NCI-H2107 (cell line): Measurements from ENCODE around the gene TCF12.

Experiments used
- DNase-seq: peaks from one replicate; lab custom pipeline; 2025; lab: John Stamatoyannopoulos, UW

The TCF12 gene

DNA sequence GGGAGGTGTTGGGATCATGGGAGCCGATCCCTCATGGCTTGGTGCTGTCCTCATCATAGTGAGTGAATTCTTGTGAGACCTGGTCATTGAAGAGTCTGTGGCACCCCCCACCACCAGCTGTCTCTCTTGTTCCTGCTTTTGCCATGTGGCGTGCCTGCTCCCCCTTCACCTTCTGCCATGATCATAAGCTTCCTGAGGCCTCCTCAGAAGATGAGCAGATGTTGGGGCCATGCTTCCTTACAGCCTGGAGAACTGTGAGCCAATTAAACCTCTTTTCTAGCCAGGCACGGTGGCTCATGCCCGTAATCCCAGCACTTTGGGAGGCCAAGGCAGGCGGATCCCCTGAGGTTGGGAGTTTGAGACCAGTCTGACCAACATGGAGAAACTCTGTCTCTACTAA is 420.9 kb downstream of the TCF12 start:
- no peak for DNase-seq
